ENCODE data around the gene AGMO.

AGMO gene

DNA sequence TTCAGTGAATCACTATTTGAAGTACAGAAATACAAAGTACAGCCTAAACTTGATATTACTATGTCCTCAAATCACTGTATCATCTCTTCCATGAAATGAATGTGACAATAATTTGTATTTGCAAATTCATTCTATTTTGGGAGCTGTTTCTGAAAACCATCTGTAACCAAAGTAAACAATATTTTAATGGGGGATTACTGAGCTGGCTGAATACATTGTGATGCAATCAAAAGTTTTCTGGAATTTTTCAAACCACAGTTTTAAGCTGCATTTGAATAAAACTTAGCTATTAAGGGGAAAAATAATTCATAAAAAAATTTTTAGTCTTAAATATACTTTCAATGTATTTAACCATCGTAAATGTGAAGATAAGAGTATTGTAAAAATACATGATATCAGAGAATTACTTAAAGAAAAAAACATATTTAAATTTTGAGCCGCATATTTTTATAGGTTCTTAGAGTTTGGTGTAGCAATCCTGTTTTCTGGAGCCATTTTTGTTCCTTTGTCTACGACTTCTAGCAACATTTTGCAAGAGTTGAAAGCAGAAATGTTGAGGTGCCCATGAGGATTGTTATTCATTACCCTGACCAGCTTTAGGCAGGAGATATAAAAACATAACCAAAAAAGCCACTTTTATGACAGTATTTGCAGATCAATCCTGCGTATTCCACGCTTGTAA, 45.9 kb upstream of the AGMO start:
- Histone ChIP-seq H2AFZ (ENCODE audit: low read length) (no peak overlapping the region), H3K4me2 (ENCODE audit: low read depth, low read length) (no peak overlapping the region)

DNA sequence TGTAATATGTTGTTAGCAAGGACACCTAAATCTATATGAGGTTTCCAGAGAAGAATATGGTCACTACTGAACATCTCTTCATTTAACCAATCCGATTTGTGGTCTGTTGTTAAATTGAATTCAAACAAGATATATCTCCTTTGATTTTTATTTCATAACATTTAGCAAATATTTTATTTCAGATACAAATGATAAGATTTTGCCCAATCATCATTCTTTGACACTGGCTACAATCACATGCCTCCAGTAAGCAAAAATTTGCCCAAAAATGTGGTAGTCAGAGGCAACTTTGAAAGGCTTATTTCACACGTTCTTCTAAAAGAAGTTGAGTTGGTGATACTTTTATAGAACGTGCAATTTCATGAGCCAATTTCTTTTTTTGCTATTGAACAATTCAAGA, 44.7 kb upstream of the AGMO start:
- H4K20me1 ChIP-seq (ENCODE audit: insufficient read depth, low read length) = no peaks in the 10 kb centered on the region
- TF ChIP-seq EZH2phosphoT487 (IDR thresholded peaks at IDR 0.05; ENCODE audit: low read length) (no peak), EZH2 (optimal IDR thresholded peaks at IDR 0.05; ENCODE audit: low read depth, low read length) (no peak)
- TF ChIP-seq, protein P1, sequence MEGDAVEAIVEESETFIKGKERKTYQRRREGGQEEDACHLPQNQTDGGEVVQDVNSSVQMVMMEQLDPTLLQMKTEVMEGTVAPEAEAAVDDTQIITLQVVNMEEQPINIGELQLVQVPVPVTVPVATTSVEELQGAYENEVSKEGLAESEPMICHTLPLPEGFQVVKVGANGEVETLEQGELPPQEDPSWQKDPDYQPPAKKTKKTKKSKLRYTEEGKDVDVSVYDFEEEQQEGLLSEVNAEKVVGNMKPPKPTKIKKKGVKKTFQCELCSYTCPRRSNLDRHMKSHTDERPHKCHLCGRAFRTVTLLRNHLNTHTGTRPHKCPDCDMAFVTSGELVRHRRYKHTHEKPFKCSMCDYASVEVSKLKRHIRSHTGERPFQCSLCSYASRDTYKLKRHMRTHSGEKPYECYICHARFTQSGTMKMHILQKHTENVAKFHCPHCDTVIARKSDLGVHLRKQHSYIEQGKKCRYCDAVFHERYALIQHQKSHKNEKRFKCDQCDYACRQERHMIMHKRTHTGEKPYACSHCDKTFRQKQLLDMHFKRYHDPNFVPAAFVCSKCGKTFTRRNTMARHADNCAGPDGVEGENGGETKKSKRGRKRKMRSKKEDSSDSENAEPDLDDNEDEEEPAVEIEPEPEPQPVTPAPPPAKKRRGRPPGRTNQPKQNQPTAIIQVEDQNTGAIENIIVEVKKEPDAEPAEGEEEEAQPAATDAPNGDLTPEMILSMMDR (IDR thresholded peaks at IDR 0.05; ENCODE audit: low read length) = no peak
- H3K27me3 ChIP-seq (replicated peaks; ENCODE audit: insufficient read depth, low read length) = no peaks in the 10 kb centered on the region
- H3K4me3 ChIP-seq (ENCODE audit: low read length) = no peak overlapping the region
- DNase-seq = no peak
- no peaks in the 10 kb centered on the region for H3K4me1 ChIP-seq (ENCODE audit: low read length)
- H3K27ac ChIP-seq (ENCODE audit: low read length) = no peak overlapping the region
- H3K9ac ChIP-seq (ENCODE audit: low read length) = no peak overlapping the region
- H3K4me2 ChIP-seq (ENCODE audit: low read depth, low read length) = no peak overlapping the region
- H3K9me2 ChIP-seq (replicated peaks; ENCODE audit: insufficient read depth, low read length) = no peaks in the 10 kb centered on the region
- no peaks in the 10 kb centered on the region for H3K36me3 ChIP-seq (replicated peaks; ENCODE audit: insufficient read depth, low read length)
- H3K79me2 ChIP-seq (ENCODE audit: low read length) = no peaks in the 10 kb centered on the region
- no peak overlapping the region for H2AFZ ChIP-seq (ENCODE audit: low read length)
- H3F3A ChIP-seq (ENCODE audit: insufficient read depth, low read length) = no peaks in the 10 kb centered on the region
- H3K9me3 ChIP-seq (replicated peaks; ENCODE audit: insufficient read depth, low read length) = no peaks in the 10 kb centered on the region

More for the DNA sequence above, 45.9 kb upstream of the AGMO start:
- no peak for TF ChIP-seq EZH2 (optimal IDR thresholded peaks at IDR 0.05; ENCODE audit: low read depth, low read length)
- TF ChIP-seq, protein P1 (IDR thresholded peaks at IDR 0.05; ENCODE audit: low read length) = no peak
- TF ChIP-seq EZH2phosphoT487 (IDR thresholded peaks at IDR 0.05; ENCODE audit: low read length) = no peak
- Histone ChIP-seq H3K9ac (ENCODE audit: low read length) (no peak overlapping the region), H3K79me2 (ENCODE audit: low read length) (no peaks in the 10 kb centered on the region), H3K36me3 (replicated peaks; ENCODE audit: insufficient read depth, low read length) (no peaks in the 10 kb centered on the region), H3K4me3 (ENCODE audit: low read length) (no peak overlapping the region), H3K4me1 (ENCODE audit: low read length) (no peaks in the 10 kb centered on the region), H4K20me1 (ENCODE audit: insufficient read depth, low read length) (no peaks in the 10 kb centered on the region), H3F3A (ENCODE audit: insufficient read depth, low read length) (no peaks in the 10 kb centered on the region), H3K9me3 (replicated peaks; ENCODE audit: insufficient read depth, low read length) (no peaks in the 10 kb centered on the region), H3K9me2 (replicated peaks; ENCODE audit: insufficient read depth, low read length) (no peaks in the 10 kb centered on the region), H3K27me3 (replicated peaks; ENCODE audit: insufficient read depth, low read length) (no peaks in the 10 kb centered on the region), H3K27ac (ENCODE audit: low read length) (no peak overlapping the region)
- no peak for DNase-seq

DNA sequence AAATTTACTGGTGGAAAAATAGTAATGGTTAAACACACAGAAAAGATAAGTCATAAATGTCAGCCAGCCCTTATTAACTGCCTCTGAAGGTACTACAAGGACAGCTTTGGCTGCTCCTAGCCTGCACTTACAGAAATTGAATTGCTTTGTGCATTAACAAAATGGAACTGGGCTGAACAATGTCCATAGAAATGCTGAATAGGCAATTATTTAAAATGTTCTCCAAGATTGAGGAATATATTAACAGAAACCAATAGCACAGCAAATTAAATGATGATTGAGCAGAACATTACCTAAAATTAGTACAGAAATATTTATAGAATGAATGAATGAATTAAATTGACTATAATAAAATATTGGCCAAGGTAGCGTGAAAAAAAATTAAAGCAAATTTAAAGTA, 42.4 kb upstream of the AGMO start:
- H3K36me3 ChIP-seq (replicated peaks; ENCODE audit: insufficient read depth, low read length) = no peaks in the 10 kb centered on the region
- no peak for TF ChIP-seq EZH2phosphoT487 (IDR thresholded peaks at IDR 0.05; ENCODE audit: low read length)
- TF ChIP-seq EZH2 (optimal IDR thresholded peaks at IDR 0.05; ENCODE audit: low read depth, low read length) = no peak
- TF ChIP-seq, protein P1 (IDR thresholded peaks at IDR 0.05; ENCODE audit: low read length) = no peak

More for the DNA sequence above, 42.4 kb upstream of the AGMO start:
- no peaks in the 10 kb centered on the region for H3K9me2 ChIP-seq (replicated peaks; ENCODE audit: insufficient read depth, low read length)
- no peak overlapping the region for H3K27ac ChIP-seq (ENCODE audit: low read length)
- no peaks in the 10 kb centered on the region for H3F3A ChIP-seq (ENCODE audit: insufficient read depth, low read length)
- H3K79me2 ChIP-seq (ENCODE audit: low read length) = no peaks in the 10 kb centered on the region
- no peaks in the 10 kb centered on the region for H3K4me1 ChIP-seq (ENCODE audit: low read length)
- H4K20me1 ChIP-seq (ENCODE audit: insufficient read depth, low read length) = no peaks in the 10 kb centered on the region
- H3K9ac ChIP-seq (ENCODE audit: low read length) = no peak overlapping the region
- no peak overlapping the region for H3K4me3 ChIP-seq (ENCODE audit: low read length)
- no peak for DNase-seq
- H2AFZ ChIP-seq (ENCODE audit: low read length) = no peak overlapping the region
- H3K9me3 ChIP-seq (replicated peaks; ENCODE audit: insufficient read depth, low read length) = no peaks in the 10 kb centered on the region
- no peak overlapping the region for H3K4me2 ChIP-seq (ENCODE audit: low read depth, low read length)
- no peaks in the 10 kb centered on the region for H3K27me3 ChIP-seq (replicated peaks; ENCODE audit: insufficient read depth, low read length)
